GM19372 (cell line): ENCODE data around the gene PAXIP1.

Source experiments
- ATAC-seq: cut with Tn5 transposase; IDR thresholded peaks from one replicate; pipeline ENCODE4 v1.9.1; 2021; ENCODE audit warnings: mild to moderate bottlenecking, low read depth, moderate library complexity; ENCODE audit not compliant: unreplicated experiment

The PAXIP1 gene

GRCh38 chr7:154997840-154998370, 5.0 kb downstream of the PAXIP1 start:
- no peak for ATAC-seq

- no peak for ATAC-seq
Observed at GRCh38 chr7:154996756-154997155, 6.2 kb downstream of the PAXIP1 start.

GRCh38 chr7:154996101-154996500, 6.8 kb downstream of the PAXIP1 start:
- ATAC-seq = no peak

- no peak for ATAC-seq
Observed at GRCh38 chr7:154994996-154995395, 7.9 kb downstream of the PAXIP1 start.

- no peak for ATAC-seq
Observed at GRCh38 chr7:154990964-154991540, 11.9 kb downstream of the PAXIP1 start.

GRCh38 chr7:154987571-154987970, 15.4 kb downstream of the PAXIP1 start:
- no peak for ATAC-seq

- ATAC-seq = no peak
Observed at GRCh38 chr7:154986200-154986945, 16.6 kb downstream of the PAXIP1 start.

- ATAC-seq = no peak
Observed at GRCh38 chr7:154985230-154985629, 17.7 kb downstream of the PAXIP1 start.

GRCh38 chr7:154984601-154985188, 18.2 kb downstream of the PAXIP1 start:
- ATAC-seq = no peak

- no peak for ATAC-seq
Observed at GRCh38 chr7:154978017-154978416, 24.9 kb downstream of the PAXIP1 start.

GRCh38 chr7:154977250-154977649, 25.7 kb downstream of the PAXIP1 start:
- ATAC-seq = no peak

GRCh38 chr7:154976844-154977243, 26.1 kb downstream of the PAXIP1 start:
- ATAC-seq = no peak

- ATAC-seq = no peak
Observed at GRCh38 chr7:154975984-154976383, 26.9 kb downstream of the PAXIP1 start.

- no peak for ATAC-seq
Observed at GRCh38 chr7:154973381-154973780, 29.5 kb downstream of the PAXIP1 start.

GRCh38 chr7:154968336-154969001, 34.5 kb downstream of the PAXIP1 start:
- no peak for ATAC-seq

- ATAC-seq = no peak
Observed at GRCh38 chr7:154967401-154967955, 35.4 kb downstream of the PAXIP1 start.

GRCh38 chr7:154965014-154965413, 37.9 kb downstream of the PAXIP1 start:
- no peak for ATAC-seq

GRCh38 chr7:154960063-154960790, 42.7 kb downstream of the PAXIP1 start:
- no peak for ATAC-seq

GRCh38 chr7:154956427-154956826, 46.5 kb downstream of the PAXIP1 start:
- no peak for ATAC-seq

- no peak for ATAC-seq
Observed at GRCh38 chr7:154953006-154953684, 49.8 kb downstream of the PAXIP1 start.
